ENCODE results near the gene CABLES2. TPM values are rescaled to one million over a fixed set of nuclear protein-coding genes. Genes with fewer than 3 reads are reported as not detected.

CABLES2 gene
- total and polyA plus RNA-seq, 4 donors: 0.92 to 3.2 (median 2.0) TPM

- 96% methylated on average over 23 of the region's 23 CpGs for WGBS
- TF ChIP-seq EGR1 (IDR thresholded peaks at IDR 0.05; ENCODE audit: low read depth in 2 of 2): no peak
- no peak for TF ChIP-seq HNF4A (conservative IDR thresholded peaks at IDR 0.05)
- no peak for TF ChIP-seq GABPA (IDR thresholded peaks at IDR 0.05 in 1 of 2, conservative IDR thresholded peaks at IDR 0.05 in 1 of 2)
- no peak for TF ChIP-seq FOXA2 (IDR thresholded peaks at IDR 0.05)
- TF ChIP-seq ZBTB33 (IDR thresholded peaks at IDR 0.05): no peak
- Histone ChIP-seq H3K27ac (ENCODE audit: low read depth in 1 of 2, low read length in 2 of 2) (no peak overlapping the region), H3K4me1 (ENCODE audit: control insufficient read depth in 4 of 4, insufficient read depth in 4 of 4, low read length in 3 of 4) (peaks cover 12 to 21% (median 16%) of the 10 kb centered on the region in 4 donors), H3K4me3 (ENCODE audit: low read depth in 1 of 3, low read length in 3 of 3) (no peak overlapping the region), H3K36me3 (ENCODE audit: control insufficient read depth in 4 of 4, insufficient read depth in 3 of 4, low read depth in 1 of 4, low read length in 3 of 4) (no peaks in the 10 kb centered on the region), H3K9me3 (ENCODE audit: control insufficient read depth in 4 of 4, low read length in 3 of 4) (no peaks in the 10 kb centered on the region), H3K27me3 (ENCODE audit: control insufficient read depth in 4 of 4, insufficient read depth in 4 of 4, low read length in 3 of 4) (no peaks in the 10 kb centered on the region), H3K9ac (ENCODE audit: low read depth in 1 of 2, low read length in 2 of 2) (no peak overlapping the region)
- no peak for DNase-seq (ENCODE audit: low spot score)
These were observed 4.5 kb downstream of the CABLES2 start for GRCh38 chr20:62402456-62403150.

GRCh38 chr20:62401331-62401779 is 5.7 kb downstream of the CABLES2 start:
- no peak overlapping the region for H3K4me3 ChIP-seq (ENCODE audit: low read depth in 1 of 3, low read length in 3 of 3)
- no peak for DNase-seq (ENCODE audit: low spot score)
- WGBS: 89% methylated on average over 21 of the region's 21 CpGs
- H3K4me1 ChIP-seq (ENCODE audit: control insufficient read depth in 4 of 4, insufficient read depth in 4 of 4, low read length in 3 of 4): peaks cover 7 to 13% (median 11%) of the 10 kb centered on the region in 4 donors
- H3K36me3 ChIP-seq (ENCODE audit: control insufficient read depth in 4 of 4, insufficient read depth in 3 of 4, low read depth in 1 of 4, low read length in 3 of 4): no peaks in the 10 kb centered on the region
- no peak overlapping the region for H3K27ac ChIP-seq (ENCODE audit: low read depth in 1 of 2, low read length in 2 of 2)
- no peaks in the 10 kb centered on the region for H3K9me3 ChIP-seq (ENCODE audit: control insufficient read depth in 4 of 4, low read length in 3 of 4)
- no peak for TF ChIP-seq JUND (IDR thresholded peaks at IDR 0.05)
- no peak for TF ChIP-seq CTCF (IDR thresholded peaks at IDR 0.05; ENCODE audit: low read depth, low read length, missing input control)
- no peak for TF ChIP-seq RXRA (IDR thresholded peaks at IDR 0.05)
- H3K27me3 ChIP-seq (ENCODE audit: control insufficient read depth in 4 of 4, insufficient read depth in 4 of 4, low read length in 3 of 4): no peaks in the 10 kb centered on the region
- H3K9ac ChIP-seq (ENCODE audit: low read depth in 1 of 2, low read length in 2 of 2): no peak overlapping the region

- Histone ChIP-seq H3K9ac (ENCODE audit: low read depth in 1 of 2, low read length in 2 of 2) (no peak overlapping the region), H3K4me1 (ENCODE audit: control insufficient read depth in 4 of 4, insufficient read depth in 4 of 4, low read length in 3 of 4) (peaks cover under 1 to 5% (median 3%) of the 10 kb centered on the region in 4 donors), H3K27ac (ENCODE audit: low read depth in 1 of 2, low read length in 2 of 2) (no peak overlapping the region), H3K27me3 (ENCODE audit: control insufficient read depth in 4 of 4, insufficient read depth in 4 of 4, low read length in 3 of 4) (no peaks in the 10 kb centered on the region), H3K9me3 (ENCODE audit: control insufficient read depth in 4 of 4, low read length in 3 of 4) (no peaks in the 10 kb centered on the region), H3K36me3 (ENCODE audit: control insufficient read depth in 4 of 4, insufficient read depth in 3 of 4, low read depth in 1 of 4, low read length in 3 of 4) (no peaks in the 10 kb centered on the region), H3K4me3 (ENCODE audit: low read depth in 1 of 3, low read length in 3 of 3) (no peak overlapping the region)
- no peak for DNase-seq (ENCODE audit: low spot score)
- 90% methylated on average over 10 of the region's 10 CpGs for WGBS
- TF ChIP-seq EGR1 (IDR thresholded peaks at IDR 0.05; ENCODE audit: low read depth in 2 of 2): no peak
- TF ChIP-seq ZBTB33 (IDR thresholded peaks at IDR 0.05): no peak
- TF ChIP-seq YY1 (IDR thresholded peaks at IDR 0.05): no peak
- TF ChIP-seq SP1 (IDR thresholded peaks at IDR 0.05): no peak
- no peak for TF ChIP-seq GABPA (IDR thresholded peaks at IDR 0.05 in 1 of 2, conservative IDR thresholded peaks at IDR 0.05 in 1 of 2)
- no peak for TF ChIP-seq ATF3 (IDR thresholded peaks at IDR 0.05)
- no peak for TF ChIP-seq REST (IDR thresholded peaks at IDR 0.05)
- no peak for TF ChIP-seq MAX (IDR thresholded peaks at IDR 0.05)
- no peak for TF ChIP-seq FOXA2 (IDR thresholded peaks at IDR 0.05)
- no peak for TF ChIP-seq JUND (IDR thresholded peaks at IDR 0.05)
- TF ChIP-seq RXRA (IDR thresholded peaks at IDR 0.05): no peak
- no peak for TF ChIP-seq HNF4A (conservative IDR thresholded peaks at IDR 0.05)
- TF ChIP-seq FOXA1 (IDR thresholded peaks at IDR 0.05): no peak
- TF ChIP-seq TAF1 (conservative IDR thresholded peaks at IDR 0.05): no peak
These were observed 6.5 kb downstream of the CABLES2 start for GRCh38 chr20:62400541-62400940.

All from liver (tissue), 9 donors.